Omental fat pad (tissue), 4 donors: ENCODE measurements around the gene TSPO. TPM values are rescaled to one million over a fixed set of nuclear protein-coding genes. Genes with fewer than 3 reads are reported as not detected.

Source experiments
- ATAC-seq: fragments of 150-250 bp; one replicate; pipeline ENCODE4 v1.9.1; 2016; ENCODE audit warnings: mild to moderate bottlenecking, moderate library complexity; ENCODE audit not compliant: low FRiP score
- DNase-seq: peaks from one replicate; pipeline ENCODE4 v3.0.0-alpha.2; 2019; ENCODE audit warnings: low spot score
- total RNA-seq, 4 donors: library from RNA; depleted of rRNA; stranded (reverse); fragments of >200 nt; gene quantifications; one replicate each; pipeline ENCODE4 v1.1.0, GENCODE V29; 2016
- TF ChIP-seq, protein P1 (sequence below), 3 donors: fragments of 450-650 bp; IDR thresholded peaks; one replicate each; pipeline ENCODE4 v1.5.1; 2016 to 2017; ENCODE audit warnings: antibody characterized with exemption in 3 of 3, mild to moderate bottlenecking in 3 of 3, moderate library complexity in 2 of 3

Gene TSPO
- total RNA-seq, 4 donors from 2014 or later: 370 to 615 (median 577) TPM

DNA sequence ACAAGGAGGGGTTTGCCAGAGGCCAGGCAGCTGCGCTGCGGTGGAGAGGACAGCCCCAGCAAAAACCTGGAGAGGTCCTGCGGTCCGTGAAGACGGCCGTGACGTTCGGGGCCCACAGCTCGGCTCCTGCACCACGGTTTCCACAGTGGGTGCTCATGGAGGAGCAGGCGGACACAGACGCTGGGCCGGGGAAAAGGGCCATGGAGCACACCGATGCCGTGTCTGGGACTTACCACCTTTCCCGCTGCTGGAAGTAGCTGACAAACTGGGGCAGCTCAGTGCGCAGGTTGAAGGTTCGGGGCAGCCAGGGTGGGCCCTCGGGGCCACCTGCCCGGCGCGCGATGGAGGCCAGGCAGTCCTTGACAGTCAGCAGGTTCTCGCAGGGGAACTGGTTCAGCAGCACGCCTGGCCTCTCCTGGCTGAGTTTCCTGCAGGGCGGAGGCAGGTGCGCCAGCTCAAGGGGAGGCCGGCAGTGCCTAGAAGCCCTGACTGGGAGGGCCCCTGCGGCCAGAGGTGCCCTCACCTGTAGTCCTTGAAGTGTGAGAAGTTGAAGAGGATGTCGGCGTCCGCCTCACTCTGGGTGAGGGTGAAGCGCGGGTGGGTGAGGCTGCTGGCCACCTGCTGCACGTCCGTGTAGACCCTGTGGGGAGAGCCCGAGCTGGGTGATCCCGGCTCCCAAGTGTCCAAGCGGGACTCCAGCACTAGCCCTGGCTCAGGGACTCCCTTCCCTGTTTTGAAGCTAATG is 22.8 kb downstream of the TSPO start:
- TF ChIP-seq, protein P1, sequence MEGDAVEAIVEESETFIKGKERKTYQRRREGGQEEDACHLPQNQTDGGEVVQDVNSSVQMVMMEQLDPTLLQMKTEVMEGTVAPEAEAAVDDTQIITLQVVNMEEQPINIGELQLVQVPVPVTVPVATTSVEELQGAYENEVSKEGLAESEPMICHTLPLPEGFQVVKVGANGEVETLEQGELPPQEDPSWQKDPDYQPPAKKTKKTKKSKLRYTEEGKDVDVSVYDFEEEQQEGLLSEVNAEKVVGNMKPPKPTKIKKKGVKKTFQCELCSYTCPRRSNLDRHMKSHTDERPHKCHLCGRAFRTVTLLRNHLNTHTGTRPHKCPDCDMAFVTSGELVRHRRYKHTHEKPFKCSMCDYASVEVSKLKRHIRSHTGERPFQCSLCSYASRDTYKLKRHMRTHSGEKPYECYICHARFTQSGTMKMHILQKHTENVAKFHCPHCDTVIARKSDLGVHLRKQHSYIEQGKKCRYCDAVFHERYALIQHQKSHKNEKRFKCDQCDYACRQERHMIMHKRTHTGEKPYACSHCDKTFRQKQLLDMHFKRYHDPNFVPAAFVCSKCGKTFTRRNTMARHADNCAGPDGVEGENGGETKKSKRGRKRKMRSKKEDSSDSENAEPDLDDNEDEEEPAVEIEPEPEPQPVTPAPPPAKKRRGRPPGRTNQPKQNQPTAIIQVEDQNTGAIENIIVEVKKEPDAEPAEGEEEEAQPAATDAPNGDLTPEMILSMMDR (IDR thresholded peaks at IDR 0.05): no peak
- ATAC-seq (no peak), DNase-seq (no peak)

DNA sequence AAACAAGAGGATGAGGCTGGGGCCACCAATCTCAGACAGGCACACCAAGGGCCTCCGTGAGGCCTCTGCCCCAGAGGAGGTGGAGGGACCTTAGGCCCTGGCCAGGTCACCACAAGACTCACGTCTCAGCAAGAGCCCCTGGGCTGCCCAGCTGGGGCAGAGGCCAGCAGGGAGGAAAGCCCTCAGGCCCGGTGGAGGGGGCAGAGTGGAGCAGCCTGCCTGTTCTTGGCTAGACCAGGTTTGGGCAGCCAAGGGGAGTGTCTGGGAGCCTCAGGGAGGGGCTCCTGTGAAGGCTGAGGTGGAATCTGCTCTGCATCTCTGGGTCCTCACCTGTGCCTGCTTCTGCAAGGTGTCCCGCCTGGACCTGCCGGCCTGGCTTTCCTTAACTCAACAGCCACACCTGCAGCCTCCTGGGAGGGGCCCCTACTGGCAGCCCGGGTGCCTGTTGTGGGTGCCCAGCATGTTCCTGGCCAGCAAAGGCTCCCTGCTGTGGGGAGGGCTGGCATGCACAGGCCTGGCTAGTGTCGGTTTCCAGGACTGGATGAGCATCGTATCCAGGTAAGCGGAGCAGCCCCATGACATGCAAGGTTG is 23.7 kb downstream of the TSPO start:
- TF ChIP-seq, protein P1 (IDR thresholded peaks at IDR 0.05): no peak
- ATAC-seq (no peak), DNase-seq (no peak)

DNA sequence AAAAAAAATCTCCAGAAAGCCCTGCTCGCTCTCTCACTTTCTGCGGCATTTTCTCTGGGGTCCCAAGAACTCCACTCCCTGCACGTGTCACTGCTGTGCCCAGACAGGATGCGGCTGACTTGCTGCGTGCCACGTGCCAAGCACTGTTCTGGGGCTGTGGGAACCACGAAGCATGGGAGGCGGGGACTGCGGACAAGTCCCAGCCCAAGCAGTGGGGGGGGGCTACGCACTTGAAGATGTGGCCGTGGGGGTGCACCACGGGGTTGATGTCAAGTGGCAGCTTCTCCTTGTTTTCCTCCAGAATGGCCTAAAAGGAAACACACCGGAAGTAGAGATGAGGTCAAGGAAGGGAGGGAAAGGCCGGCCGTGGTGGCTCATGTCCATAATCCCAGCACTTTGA is 24.7 kb downstream of the TSPO start:
- ATAC-seq (no peak), DNase-seq (no peak)
- TF ChIP-seq, protein P1 (IDR thresholded peaks at IDR 0.05): no peak

DNA sequence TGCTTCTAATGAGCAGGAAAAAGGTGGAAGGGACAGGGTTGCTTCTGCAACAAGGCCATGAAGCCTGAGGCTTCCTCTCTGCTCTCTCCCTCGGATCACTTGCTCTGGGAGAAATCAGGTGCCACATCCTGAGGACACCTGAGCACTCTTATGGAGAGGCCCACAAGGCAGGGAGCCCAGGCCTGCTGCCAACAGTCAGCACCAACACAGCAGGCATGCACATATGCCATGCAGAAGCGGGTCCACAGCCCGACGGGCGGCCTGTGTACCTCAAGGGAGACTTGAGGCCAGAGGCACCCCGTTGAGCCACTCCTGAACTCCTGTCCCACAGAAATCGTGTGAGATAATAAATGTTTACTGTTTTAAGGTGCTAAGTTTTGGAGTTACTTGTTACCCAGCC is 26.1 kb downstream of the TSPO start:
- DNase-seq: no peak
- no peak for ATAC-seq
- TF ChIP-seq, protein P1 (IDR thresholded peaks at IDR 0.05): no peak

DNA sequence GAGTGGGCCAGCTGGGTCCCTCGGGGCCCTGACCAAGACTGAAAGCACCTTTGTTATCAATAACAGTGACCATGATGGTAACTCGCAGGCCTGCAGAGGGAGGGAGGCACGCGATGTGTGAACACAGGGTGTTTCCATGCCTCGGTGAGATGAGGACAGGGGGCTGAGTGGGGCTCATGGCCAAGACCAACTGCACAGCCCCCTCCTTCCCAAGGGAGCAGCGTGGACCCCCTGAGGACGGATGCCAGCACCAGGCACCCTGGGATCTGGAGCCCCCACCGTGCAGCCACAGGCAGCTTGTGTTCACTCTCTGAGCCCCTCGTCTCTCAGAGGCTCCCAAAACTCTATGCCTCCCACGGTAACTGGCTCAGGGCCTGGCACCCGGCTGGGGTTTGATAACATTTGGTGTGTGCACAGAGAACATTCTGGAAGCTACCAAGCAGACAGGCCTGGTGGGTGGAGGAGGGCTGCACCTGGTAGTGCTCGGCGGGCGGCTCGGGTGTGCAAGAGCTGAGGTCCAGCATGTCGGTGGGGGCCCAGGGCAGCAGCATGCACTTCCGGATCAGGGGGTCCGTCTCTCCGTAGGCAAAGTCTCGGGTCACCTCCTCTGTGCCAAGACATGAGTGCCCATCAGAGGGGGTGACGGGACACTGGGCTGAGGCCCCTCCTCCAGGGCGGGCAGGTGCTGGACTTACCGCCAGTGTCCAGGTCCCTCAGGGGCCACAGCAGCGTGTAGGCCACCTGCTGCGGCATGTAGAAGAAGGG is 28.0 kb downstream of the TSPO start:
- TF ChIP-seq, protein P1 (IDR thresholded peaks at IDR 0.05): no peak
- DNase-seq: no peak
- ATAC-seq: no peak

DNA sequence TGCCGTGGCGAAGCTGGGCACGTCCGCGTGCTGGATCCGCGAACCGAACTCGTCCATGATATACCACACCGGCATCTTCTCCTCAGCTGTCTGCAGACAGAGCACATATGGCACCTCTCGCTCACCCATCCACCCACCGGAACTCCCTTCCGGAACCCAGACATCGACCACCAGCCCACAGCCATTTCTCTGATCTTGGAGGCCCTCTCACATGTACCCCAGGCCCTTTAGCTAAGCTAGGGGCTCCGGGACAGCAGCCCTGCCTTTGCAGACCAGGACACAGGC is 28.5 kb downstream of the TSPO start:
- DNase-seq (no peak), ATAC-seq (no peak)
- TF ChIP-seq, protein P1 (IDR thresholded peaks at IDR 0.05): no peak
